ENCODE measurements around the gene SLX1A. TPM values are rescaled to one million over a fixed set of nuclear protein-coding genes. Genes with fewer than 3 reads are reported as not detected.
A peak's percentile ranks its signal among the peaks of the same experiment; 100 is the strongest.

Gene SLX1A
- total RNA-seq, 1 donor from 2014 or later: 36.9 TPM

GRCh38 chr16:30179195-30179594, 14.5 kb upstream of the SLX1A start:
- DNase-seq (ENCODE audit: low spot score): no peak
- H3K4me3 Mint-ChIP-seq (ENCODE audit: unreplicated experiment): no peak overlapping the region
- TF ChIP-seq CTCF (IDR thresholded peaks at IDR 0.05): no peak
- H3K9me3 Mint-ChIP-seq (ENCODE audit: low read depth): no peaks in the 10 kb centered on the region
- H3K36me3 Mint-ChIP-seq (ENCODE audit: low read depth): no peaks in the 10 kb centered on the region
- no peak overlapping the region for H3K27ac Mint-ChIP-seq (ENCODE audit: unreplicated experiment)
- H3K27me3 Mint-ChIP-seq (ENCODE audit: low read depth): no peaks in the 10 kb centered on the region
- peaks cover 3% of the 10 kb centered on the region for H3K4me1 Mint-ChIP-seq (ENCODE audit: low read depth)

GRCh38 chr16:30179931-30180330, 13.7 kb upstream of the SLX1A start:
- no peaks in the 10 kb centered on the region for H3K27me3 Mint-ChIP-seq (ENCODE audit: low read depth)
- DNase-seq (ENCODE audit: low spot score): no peak
- no peak for TF ChIP-seq CTCF (IDR thresholded peaks at IDR 0.05)
- H3K36me3 Mint-ChIP-seq (ENCODE audit: low read depth): no peaks in the 10 kb centered on the region
- H3K27ac Mint-ChIP-seq (ENCODE audit: unreplicated experiment): no peak overlapping the region
- peaks cover 9% of the 10 kb centered on the region for H3K4me1 Mint-ChIP-seq (ENCODE audit: low read depth)
- H3K9me3 Mint-ChIP-seq (ENCODE audit: low read depth): no peaks in the 10 kb centered on the region
- H3K4me3 Mint-ChIP-seq (ENCODE audit: unreplicated experiment): no peak overlapping the region

- DNase-seq (ENCODE audit: low spot score): no peak
- no peak for TF ChIP-seq CTCF (IDR thresholded peaks at IDR 0.05)
These were observed 12.9 kb upstream of the SLX1A start for GRCh38 chr16:30180741-30181140.

GRCh38 chr16:30183233-30184095, 10.2 kb upstream of the SLX1A start, which contains the start of gene CORO1A:
TSS of gene CORO1A (plus strand) at chr16:30183602. CDS start at chr16:30185210, 1,608 bp downstream.
- TF ChIP-seq CTCF (IDR thresholded peaks at IDR 0.05): no peak
- H3K27ac Mint-ChIP-seq (ENCODE audit: unreplicated experiment): peak within 1 kb of the TSS; percentile 77

More at GRCh38 chr16:30180741-30181140, 12.9 kb upstream of the SLX1A start:
- Mint-ChIP-seq H3K4me3 (ENCODE audit: unreplicated experiment) (no peak overlapping the region), H3K9me3 (ENCODE audit: low read depth) (no peaks in the 10 kb centered on the region), H3K4me1 (ENCODE audit: low read depth) (peaks cover 9% of the 10 kb centered on the region), H3K36me3 (ENCODE audit: low read depth) (no peaks in the 10 kb centered on the region), H3K27me3 (ENCODE audit: low read depth) (no peaks in the 10 kb centered on the region), H3K27ac (ENCODE audit: unreplicated experiment) (no peak overlapping the region)

GRCh38 chr16:30184096-30184890, 9.4 kb upstream of the SLX1A start:
- DNase-seq (ENCODE audit: low spot score): no peak
- H3K27me3 Mint-ChIP-seq (ENCODE audit: low read depth): no peaks in the 10 kb centered on the region
- H3K4me1 Mint-ChIP-seq (ENCODE audit: low read depth): peaks cover 9% of the 10 kb centered on the region
- TF ChIP-seq CTCF (IDR thresholded peaks at IDR 0.05): no peak
- H3K9me3 Mint-ChIP-seq (ENCODE audit: low read depth): no peaks in the 10 kb centered on the region
- no peaks in the 10 kb centered on the region for H3K36me3 Mint-ChIP-seq (ENCODE audit: low read depth)
- no peak overlapping the region for H3K27ac Mint-ChIP-seq (ENCODE audit: unreplicated experiment)
- peak overlapping the region; percentile 56 for H3K4me3 Mint-ChIP-seq (ENCODE audit: unreplicated experiment)

More at GRCh38 chr16:30183233-30184095, 10.2 kb upstream of the SLX1A start, which contains the start of gene CORO1A:
- Mint-ChIP-seq H3K27me3 (ENCODE audit: low read depth) (no peaks in the 10 kb centered on the region), H3K9me3 (ENCODE audit: low read depth) (no peaks in the 10 kb centered on the region), H3K4me1 (ENCODE audit: low read depth) (peaks cover 9% of the 10 kb centered on the region), H3K4me3 (ENCODE audit: unreplicated experiment) (peak within 1 kb of the TSS; percentile 82), H3K36me3 (ENCODE audit: low read depth) (no peaks in the 10 kb centered on the region)
- peak; percentile 94 for DNase-seq (ENCODE audit: low spot score)
